ENCODE results near the gene DNAL4. TPM values are rescaled to one million over a fixed set of nuclear protein-coding genes. Genes with fewer than 3 reads are reported as not detected.

DNAL4 gene
- total RNA-seq, 1 experiment from 2014 or later, result 8.3 TPM

- Histone ChIP-seq H3K14ac (ENCODE audit: insufficient read depth, low read length) (no peak overlapping the region), H3K27ac (ENCODE audit: insufficient read length, low read depth, low read length) (no peak overlapping the region), H3K18ac (ENCODE audit: insufficient read length, low read depth, low read length) (no peak overlapping the region), H3K4me2 (ENCODE audit: insufficient read depth, insufficient read length, low read length) (no peak overlapping the region), H2BK120ac (ENCODE audit: low read depth, low read length, poor library complexity, severe bottlenecking) (no peak overlapping the region), H4K91ac (ENCODE audit: insufficient read length, low read depth, low read length) (no peak overlapping the region), H3T11ph (ENCODE audit: low read length) (no peak overlapping the region), H2AFZ (ENCODE audit: low read length) (no peak overlapping the region), H2BK5ac (ENCODE audit: insufficient read length, low read length) (no peak overlapping the region), H3K27me3 (ENCODE audit: insufficient read depth, low read length) (no peaks in the 10 kb centered on the region), H3K23me2 (ENCODE audit: insufficient read length, low read depth, low read length, poor library complexity, severe bottlenecking) (no peaks in the 10 kb centered on the region), H4K5ac (ENCODE audit: insufficient read length, low read depth, low read length) (no peak overlapping the region), H3K4ac (ENCODE audit: low read depth, low read length) (no peak overlapping the region), H2AK5ac (ENCODE audit: insufficient read length, low read length) (no peak overlapping the region), H3K79me2 (ENCODE audit: insufficient read depth, low read length) (no peaks in the 10 kb centered on the region), H3K9ac (ENCODE audit: extremely low read depth, insufficient read length, low read length) (no peak overlapping the region), H4K20me1 (ENCODE audit: control insufficient read depth, insufficient read depth, insufficient read length) (no peaks in the 10 kb centered on the region), H3K4me1 (ENCODE audit: insufficient read depth, low read length) (no peaks in the 10 kb centered on the region), H3K9me3 (ENCODE audit: control insufficient read depth, low read depth, low read length) (no peaks in the 10 kb centered on the region), H3K23ac (ENCODE audit: insufficient read length, low read depth, low read length) (no peak overlapping the region), H4K8ac (replicated peaks; ENCODE audit: insufficient read length, low read depth, low read length) (no peak overlapping the region), H3K56ac (ENCODE audit: insufficient read length, low read depth, low read length) (no peak overlapping the region), H2BK20ac (ENCODE audit: low read depth, low read length, poor library complexity, severe bottlenecking) (no peak overlapping the region), H2BK15ac (ENCODE audit: low read depth, low read length) (no peak overlapping the region), H2BK12ac (ENCODE audit: insufficient read length, low read depth, low read length) (no peak overlapping the region), H3K79me1 (ENCODE audit: insufficient read depth, low read depth, low read length, poor library complexity, severe bottlenecking) (no peaks in the 10 kb centered on the region)
- H3K4me3 Mint-ChIP-seq, result no peak overlapping the region
- WGBS (ENCODE audit: extremely low coverage, insufficient read length, low lambda C conversion rate), result no CpG with 5 or more reads among the region's 10 CpGs
- no peaks in the 10 kb centered on the region for H3K36me3 Mint-ChIP-seq (ENCODE audit: insufficient read depth in 1 of 3, low read depth in 3 of 3)
- no peak overlapping the region for H3K27ac Mint-ChIP-seq
- H3K9me3 Mint-ChIP-seq, result no peaks in the 10 kb centered on the region
- no peak for DNase-seq
- no peak for TF ChIP-seq CTCF (conservative IDR thresholded peaks at IDR 0.05)
- peaks cover 6 to 19% of the 10 kb centered on the region in 2 experiments; a peak in 3 of 4 replicates for H3K4me1 Mint-ChIP-seq
- peaks cover 40% of the 10 kb centered on the region for H3K27me3 Mint-ChIP-seq (ENCODE audit: low read depth)
Measured at GRCh38 chr22:38819387-38819940, 25.5 kb upstream of the DNAL4 start.
